ENCODE results near the gene RACK1.

- no peak for TF ChIP-seq CTCF (IDR thresholded peaks at IDR 0.05; ENCODE audit: low read depth, low read length)
- TF ChIP-seq EZH2phosphoT487 (IDR thresholded peaks at IDR 0.05; ENCODE audit: low read depth): no peak
These were observed 24.9 kb downstream of the RACK1 start for GRCh38 chr5:181218795-181219124.

Data from OCI-LY3 (cell line).